GM12864 (cell line): ENCODE measurements around the gene METTL8.
A peak's percentile ranks its signal among the peaks of the same experiment; 100 is the strongest.

ENCODE experiments used
- DNase-seq: peaks from one replicate; pipeline ENCODE4 v3.0.0-alpha.2; 2011; ENCODE audit warnings: low read depth
- H3K4me3 ChIP-seq: 2 replicates; pipeline ENCODE4 v1.5.1; 2011; ENCODE audit warnings: mild to moderate bottlenecking, low read depth, low read length, control low read depth
- TF ChIP-seq, protein P1 (sequence below): IDR thresholded peaks from 2 replicates; pipeline ENCODE4 v1.5.1; 2011; ENCODE audit warnings: low read depth, mild to moderate bottlenecking, moderate library complexity, low read length, control low read depth, inconsistent platforms; ENCODE audit errors: missing control alignments

The METTL8 gene

DNA sequence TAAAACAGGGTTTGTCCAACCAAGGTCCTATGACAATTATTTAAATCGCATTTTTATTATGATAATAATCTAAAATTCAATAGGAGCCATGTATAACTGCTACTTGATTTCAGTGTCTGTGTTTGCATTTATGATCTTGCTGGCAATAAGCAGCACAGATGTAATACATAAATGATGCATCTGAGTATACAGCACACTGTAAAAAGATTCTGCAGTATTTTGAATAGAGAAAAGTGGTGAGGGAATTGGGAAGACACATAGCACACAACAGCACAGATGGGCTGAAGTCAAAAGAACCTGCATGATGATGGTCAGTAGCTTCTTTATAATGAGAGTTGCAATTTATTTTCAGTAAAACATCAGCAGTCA, 26.1 kb downstream of the METTL8 start:
- H3K4me3 ChIP-seq: no peak overlapping the region
- DNase-seq: no peak
- TF ChIP-seq, protein P1, sequence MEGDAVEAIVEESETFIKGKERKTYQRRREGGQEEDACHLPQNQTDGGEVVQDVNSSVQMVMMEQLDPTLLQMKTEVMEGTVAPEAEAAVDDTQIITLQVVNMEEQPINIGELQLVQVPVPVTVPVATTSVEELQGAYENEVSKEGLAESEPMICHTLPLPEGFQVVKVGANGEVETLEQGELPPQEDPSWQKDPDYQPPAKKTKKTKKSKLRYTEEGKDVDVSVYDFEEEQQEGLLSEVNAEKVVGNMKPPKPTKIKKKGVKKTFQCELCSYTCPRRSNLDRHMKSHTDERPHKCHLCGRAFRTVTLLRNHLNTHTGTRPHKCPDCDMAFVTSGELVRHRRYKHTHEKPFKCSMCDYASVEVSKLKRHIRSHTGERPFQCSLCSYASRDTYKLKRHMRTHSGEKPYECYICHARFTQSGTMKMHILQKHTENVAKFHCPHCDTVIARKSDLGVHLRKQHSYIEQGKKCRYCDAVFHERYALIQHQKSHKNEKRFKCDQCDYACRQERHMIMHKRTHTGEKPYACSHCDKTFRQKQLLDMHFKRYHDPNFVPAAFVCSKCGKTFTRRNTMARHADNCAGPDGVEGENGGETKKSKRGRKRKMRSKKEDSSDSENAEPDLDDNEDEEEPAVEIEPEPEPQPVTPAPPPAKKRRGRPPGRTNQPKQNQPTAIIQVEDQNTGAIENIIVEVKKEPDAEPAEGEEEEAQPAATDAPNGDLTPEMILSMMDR: no peak

DNA sequence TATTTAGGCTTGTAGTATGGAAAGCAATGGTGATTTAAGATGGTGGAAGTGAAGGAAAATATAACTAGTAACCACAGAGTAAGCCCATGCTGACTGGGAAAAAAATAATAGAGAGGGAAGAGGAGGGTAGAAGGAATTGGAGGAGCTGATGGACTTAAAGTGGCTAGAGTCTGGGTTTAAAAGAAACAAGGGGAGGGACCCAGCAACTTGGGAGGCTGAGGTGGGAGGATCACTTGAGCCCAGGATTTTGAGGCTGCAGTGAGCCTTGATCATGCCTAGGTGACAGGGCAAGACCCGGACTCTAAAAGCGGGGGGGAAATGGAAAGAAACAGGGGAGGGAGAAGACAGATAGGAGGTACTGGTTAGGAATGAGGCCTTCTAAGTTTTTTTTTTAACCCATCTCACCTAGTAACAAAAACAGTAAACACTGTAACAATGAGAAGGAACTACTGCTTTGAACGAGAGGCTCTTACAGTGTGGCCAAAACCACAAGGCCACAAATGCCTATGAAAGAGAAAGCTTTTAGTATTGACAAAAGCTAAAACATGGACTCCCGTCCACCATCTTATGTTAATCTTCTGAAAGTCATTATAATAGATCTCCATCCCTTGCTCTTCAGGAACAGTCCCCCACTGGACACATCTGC, 26.6 kb downstream of the METTL8 start:
- H3K4me3 ChIP-seq: no peak overlapping the region
- peak; percentile 67 for DNase-seq
- TF ChIP-seq, protein P1: no peak

DNA sequence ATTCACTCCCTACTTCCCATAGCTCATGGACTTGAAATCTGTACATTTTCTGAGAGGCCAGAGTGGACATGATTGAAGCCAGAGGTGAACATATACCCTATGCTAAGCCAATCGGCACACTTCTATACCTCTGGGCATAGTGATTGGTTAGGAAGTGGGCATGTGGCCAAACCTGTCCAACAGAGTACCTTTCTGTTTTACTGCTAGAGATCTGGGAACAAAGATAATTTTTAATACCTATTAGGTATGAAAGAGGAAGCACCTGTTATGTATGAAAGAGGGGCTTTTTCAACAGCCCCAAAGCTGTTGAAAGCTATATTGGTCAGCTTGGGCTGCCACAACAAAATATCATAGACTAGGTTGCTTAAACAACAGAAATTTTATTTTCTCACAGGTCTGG, 27.7 kb downstream of the METTL8 start:
- no peak overlapping the region for H3K4me3 ChIP-seq
- TF ChIP-seq, protein P1: no peak
- peak; percentile 41 for DNase-seq

DNA sequence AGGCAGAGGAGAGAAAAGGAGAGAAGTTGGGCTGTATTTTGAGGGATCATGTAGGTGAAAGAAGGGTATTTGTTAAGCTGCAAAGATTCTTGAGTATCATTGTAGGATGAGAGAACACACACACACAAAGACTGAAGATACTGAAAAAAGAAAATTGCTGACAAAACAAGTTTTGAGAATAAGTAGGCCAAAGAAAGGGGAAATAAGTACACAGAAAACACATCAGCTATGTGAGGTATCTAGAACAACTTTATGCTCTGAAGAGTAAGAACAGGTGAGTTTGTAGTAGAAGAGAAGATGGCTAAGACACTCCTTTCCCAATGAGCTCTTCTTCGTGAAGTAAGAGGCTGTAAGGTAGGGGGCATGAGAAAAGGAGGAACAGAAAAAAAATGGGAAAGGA, 28.2 kb downstream of the METTL8 start:
- TF ChIP-seq, protein P1: no peak
- H3K4me3 ChIP-seq: no peak overlapping the region
- no peak for DNase-seq

DNA sequence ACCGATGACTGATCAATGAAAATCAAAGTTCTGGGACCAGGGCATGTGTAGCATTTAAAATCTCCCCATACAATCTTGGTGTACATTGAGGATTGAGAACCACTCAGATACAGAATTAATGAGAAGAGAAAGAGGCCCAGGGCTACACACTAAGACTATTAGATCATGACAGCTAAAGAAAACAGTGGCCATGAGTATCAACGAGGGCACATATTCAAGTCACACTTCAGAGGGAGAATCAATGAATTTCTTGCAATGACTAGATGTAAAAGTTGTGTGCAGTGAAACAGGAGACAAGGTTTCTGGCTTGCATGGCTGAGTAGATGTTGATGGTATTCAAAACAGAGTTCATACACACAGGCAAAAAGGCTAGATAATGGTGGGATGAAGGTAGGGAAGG, 29.1 kb downstream of the METTL8 start:
- TF ChIP-seq, protein P1: no peak
- no peak overlapping the region for H3K4me3 ChIP-seq
- no peak for DNase-seq

DNA sequence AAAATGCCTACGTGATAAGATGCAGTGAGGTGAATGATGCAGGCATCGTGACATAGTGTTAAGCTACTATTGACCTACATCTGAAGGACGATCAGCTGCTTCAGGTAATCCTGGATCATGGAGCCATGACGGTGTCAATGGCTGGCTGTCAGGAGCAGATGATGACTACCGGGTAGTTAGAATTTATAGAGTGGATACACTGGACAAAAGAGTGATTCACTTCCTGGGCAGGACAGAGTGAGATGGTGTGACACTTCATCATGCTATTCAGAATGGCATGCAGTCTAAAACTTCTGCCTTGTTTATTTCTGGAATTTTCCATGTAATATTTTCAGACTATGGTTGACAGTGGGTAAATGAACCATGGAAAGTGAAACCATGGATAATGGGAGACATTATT, 29.5 kb downstream of the METTL8 start:
- no peak overlapping the region for H3K4me3 ChIP-seq
- DNase-seq: no peak
- TF ChIP-seq, protein P1: no peak

DNA sequence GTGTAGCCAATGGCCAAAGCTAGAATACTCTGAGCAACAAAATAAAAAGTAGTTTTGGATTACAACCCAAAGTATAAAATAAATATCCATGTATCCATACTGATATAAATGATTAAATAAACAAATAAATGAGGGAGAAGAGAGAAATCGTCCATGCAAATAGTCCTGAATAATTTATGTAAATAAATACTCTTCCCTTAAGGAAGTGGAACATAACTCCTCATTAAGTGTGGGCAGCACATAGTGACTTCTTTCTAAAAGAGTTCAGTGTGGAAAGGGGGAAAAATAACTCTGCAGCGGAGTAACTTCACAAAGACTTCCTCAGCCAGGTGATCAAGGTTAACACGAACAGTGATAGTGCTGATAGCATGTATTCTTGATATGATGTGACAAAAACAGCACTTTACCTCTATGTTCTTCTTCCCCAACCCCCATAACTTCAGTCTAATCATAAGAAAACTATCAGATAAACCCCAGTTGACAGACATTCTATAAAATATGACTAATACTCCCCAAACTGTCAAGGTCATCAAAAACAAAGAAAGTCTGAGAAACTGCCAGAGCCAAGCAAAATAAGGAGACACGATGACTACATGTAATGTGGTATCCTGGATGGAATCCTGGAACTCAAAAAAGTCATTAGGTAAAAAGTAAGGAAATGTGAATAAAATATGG, 30.7 kb downstream of the METTL8 start:
- H3K4me3 ChIP-seq: no peak overlapping the region
- no peak for DNase-seq
- TF ChIP-seq, protein P1: no peak
